DOHH2 (cell line): Measurements from ENCODE around the gene GP2.

Experiments used
- H3F3A ChIP-seq: fragments of 200-600 bp; sonication (generic), shearing (Covaris generic); 2 replicates; pipeline ENCODE4 v1.6.0; 2016; ENCODE audit warnings: antibody characterized with exemption, mild to moderate bottlenecking; ENCODE audit not compliant: control insufficient read depth, insufficient read depth
- H3K27ac ChIP-seq: fragments of 200-600 bp; sonication (generic); 2 replicates; pipeline ENCODE4 v1.5.1; 2014; ENCODE audit warnings: low read depth, mild to moderate bottlenecking, low read length, moderate library complexity
- H3K27me3 ChIP-seq: fragments of 200-600 bp; sonication (generic); 2 replicates; pipeline ENCODE4 v1.6.1; 2014; ENCODE audit warnings: mild to moderate bottlenecking, low read length, mixed read lengths; ENCODE audit not compliant: control insufficient read depth
- H3K36me3 ChIP-seq: fragments of 200-600 bp; sonication (generic); 2 replicates; pipeline ENCODE4 v1.6.1; 2014; ENCODE audit warnings: mild to moderate bottlenecking, low read length, moderate library complexity, mixed read lengths; ENCODE audit not compliant: control insufficient read depth
- H3K4me1 ChIP-seq: fragments of 200-600 bp; sonication (generic); 2 replicates; pipeline ENCODE4 v1.6.1; 2014; ENCODE audit warnings: mild to moderate bottlenecking, low read length, mixed read lengths; ENCODE audit not compliant: control insufficient read depth
- H3K4me2 ChIP-seq: fragments of 200-600 bp; sonication (generic); 2 replicates; pipeline ENCODE4 v1.6.0; 2014; ENCODE audit warnings: mild to moderate bottlenecking, low read length, moderate library complexity
- H3K4me3 ChIP-seq: fragments of 200-600 bp; sonication (generic); 2 replicates; pipeline ENCODE4 v1.5.1; 2014; ENCODE audit warnings: mild to moderate bottlenecking, low read length, mixed read lengths
- H3K79me2 ChIP-seq: fragments of 200-600 bp; sonication (generic); 2 replicates; pipeline ENCODE4 v1.6.1; 2014; ENCODE audit warnings: mild to moderate bottlenecking, low read length, mixed read lengths; ENCODE audit not compliant: control insufficient read depth
- H3K9me2 ChIP-seq: fragments of 200-600 bp; sonication (generic); replicated peaks from 2 replicates; pipeline ENCODE4 v1.6.1; 2014; ENCODE audit warnings: mild to moderate bottlenecking, low read length, mixed read lengths; ENCODE audit not compliant: control insufficient read depth
- H3K9me3 ChIP-seq: fragments of 200-600 bp; sonication (generic); 2 replicates; pipeline ENCODE4 v1.6.1; 2014; ENCODE audit warnings: antibody characterized with exemption, low read length, mixed read lengths; ENCODE audit not compliant: control insufficient read depth, insufficient read depth
- H4K20me1 ChIP-seq: fragments of 200-600 bp; sonication (generic); 2 replicates; pipeline ENCODE4 v1.6.0; 2014; ENCODE audit warnings: low read depth, mild to moderate bottlenecking, antibody characterized with exemption, low read length, moderate library complexity; ENCODE audit not compliant: control insufficient read depth, insufficient read depth
- EZH2phosphoT487 ChIP-seq: fragments of 200-600 bp; sonication (generic); IDR thresholded peaks from 2 replicates; pipeline ENCODE4 v1.6.1; 2017; ENCODE audit warnings: borderline replicate concordance, mild to moderate bottlenecking, antibody characterized with exemption, low read length, moderate library complexity, mixed read lengths
- TF ChIP-seq, protein P1 (sequence below): fragments of 200-600 bp; sonication (generic); IDR thresholded peaks from one replicate; pipeline ENCODE4 v1.5.1; 2014; ENCODE audit warnings: antibody characterized with exemption, mild to moderate bottlenecking, low read depth, low read length; ENCODE audit not compliant: poor library complexity, severe bottlenecking

Gene GP2

DNA sequence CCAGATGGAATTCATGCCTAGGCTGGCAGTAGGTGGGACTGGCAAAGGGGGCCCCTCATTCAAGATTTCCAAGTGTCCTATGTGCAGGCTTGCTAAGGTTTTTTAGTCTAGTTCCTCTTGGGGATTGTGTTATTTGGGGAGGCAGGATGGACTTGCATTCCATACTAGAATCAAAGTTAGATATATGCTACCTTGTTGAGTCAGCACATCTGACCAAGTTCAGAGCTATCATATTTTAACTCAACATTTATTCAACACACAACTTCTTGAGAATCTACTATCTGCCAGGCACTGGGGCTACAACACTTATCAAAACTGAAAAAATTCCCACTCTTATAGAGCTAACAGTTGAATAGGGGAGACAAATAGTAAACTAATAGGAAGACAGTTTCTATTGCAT, 6.7 kb downstream of the GP2 start:
- Histone ChIP-seq H3K79me2 (no peaks in the 10 kb centered on the region), H3K4me3 (no peak overlapping the region), H3K4me2 (no peak overlapping the region), H4K20me1 (no peaks in the 10 kb centered on the region), H3K27ac (no peak overlapping the region), H3K9me2 (no peaks in the 10 kb centered on the region), H3K4me1 (no peaks in the 10 kb centered on the region), H3F3A (no peaks in the 10 kb centered on the region), H3K27me3 (no peaks in the 10 kb centered on the region), H3K9me3 (no peaks in the 10 kb centered on the region), H3K36me3 (no peaks in the 10 kb centered on the region)
- TF ChIP-seq, protein P1, sequence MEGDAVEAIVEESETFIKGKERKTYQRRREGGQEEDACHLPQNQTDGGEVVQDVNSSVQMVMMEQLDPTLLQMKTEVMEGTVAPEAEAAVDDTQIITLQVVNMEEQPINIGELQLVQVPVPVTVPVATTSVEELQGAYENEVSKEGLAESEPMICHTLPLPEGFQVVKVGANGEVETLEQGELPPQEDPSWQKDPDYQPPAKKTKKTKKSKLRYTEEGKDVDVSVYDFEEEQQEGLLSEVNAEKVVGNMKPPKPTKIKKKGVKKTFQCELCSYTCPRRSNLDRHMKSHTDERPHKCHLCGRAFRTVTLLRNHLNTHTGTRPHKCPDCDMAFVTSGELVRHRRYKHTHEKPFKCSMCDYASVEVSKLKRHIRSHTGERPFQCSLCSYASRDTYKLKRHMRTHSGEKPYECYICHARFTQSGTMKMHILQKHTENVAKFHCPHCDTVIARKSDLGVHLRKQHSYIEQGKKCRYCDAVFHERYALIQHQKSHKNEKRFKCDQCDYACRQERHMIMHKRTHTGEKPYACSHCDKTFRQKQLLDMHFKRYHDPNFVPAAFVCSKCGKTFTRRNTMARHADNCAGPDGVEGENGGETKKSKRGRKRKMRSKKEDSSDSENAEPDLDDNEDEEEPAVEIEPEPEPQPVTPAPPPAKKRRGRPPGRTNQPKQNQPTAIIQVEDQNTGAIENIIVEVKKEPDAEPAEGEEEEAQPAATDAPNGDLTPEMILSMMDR: no peak
- no peak for TF ChIP-seq EZH2phosphoT487

GRCh38 chr16:20320178-20320577, 7.1 kb downstream of the GP2 start:
- Histone ChIP-seq H4K20me1 (no peaks in the 10 kb centered on the region), H3K9me3 (no peaks in the 10 kb centered on the region), H3K4me2 (no peak overlapping the region), H3K9me2 (no peaks in the 10 kb centered on the region), H3K27me3 (no peaks in the 10 kb centered on the region), H3K79me2 (no peaks in the 10 kb centered on the region), H3K36me3 (no peaks in the 10 kb centered on the region), H3K4me1 (no peaks in the 10 kb centered on the region), H3K27ac (no peak overlapping the region), H3K4me3 (no peak overlapping the region), H3F3A (no peaks in the 10 kb centered on the region)
- no peak for TF ChIP-seq EZH2phosphoT487
- TF ChIP-seq, protein P1: no peak

DNA sequence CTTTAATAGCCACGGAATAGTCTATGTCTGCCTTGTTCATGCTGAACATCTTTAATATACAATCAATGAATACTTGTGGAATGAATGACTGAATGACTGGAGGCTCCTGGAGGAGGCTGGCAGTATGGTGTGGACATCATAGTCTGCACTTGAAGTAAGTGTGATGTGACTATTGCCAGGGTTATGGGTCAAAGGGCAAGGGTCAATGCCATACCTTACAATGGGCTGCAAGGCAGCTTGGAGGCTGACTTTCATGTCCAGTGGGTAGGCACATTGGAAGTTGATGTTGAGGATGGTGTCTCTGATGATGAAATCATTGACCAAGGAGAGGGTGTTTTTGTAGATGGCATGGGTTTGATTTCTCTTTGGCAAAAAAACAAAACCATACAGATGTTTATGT, 7.9 kb downstream of the GP2 start:
- no peak overlapping the region for H3K4me3 ChIP-seq
- no peak for TF ChIP-seq EZH2phosphoT487
- TF ChIP-seq, protein P1: no peak
- H3K4me2 ChIP-seq: no peak overlapping the region
- no peaks in the 10 kb centered on the region for H3K27me3 ChIP-seq
- H3K9me3 ChIP-seq: no peaks in the 10 kb centered on the region
- H3K9me2 ChIP-seq: no peaks in the 10 kb centered on the region
- no peak overlapping the region for H3K27ac ChIP-seq
- H3K4me1 ChIP-seq: no peaks in the 10 kb centered on the region
- H3K36me3 ChIP-seq: no peaks in the 10 kb centered on the region
- H3F3A ChIP-seq: no peaks in the 10 kb centered on the region
- H3K79me2 ChIP-seq: no peaks in the 10 kb centered on the region
- H4K20me1 ChIP-seq: no peaks in the 10 kb centered on the region

DNA sequence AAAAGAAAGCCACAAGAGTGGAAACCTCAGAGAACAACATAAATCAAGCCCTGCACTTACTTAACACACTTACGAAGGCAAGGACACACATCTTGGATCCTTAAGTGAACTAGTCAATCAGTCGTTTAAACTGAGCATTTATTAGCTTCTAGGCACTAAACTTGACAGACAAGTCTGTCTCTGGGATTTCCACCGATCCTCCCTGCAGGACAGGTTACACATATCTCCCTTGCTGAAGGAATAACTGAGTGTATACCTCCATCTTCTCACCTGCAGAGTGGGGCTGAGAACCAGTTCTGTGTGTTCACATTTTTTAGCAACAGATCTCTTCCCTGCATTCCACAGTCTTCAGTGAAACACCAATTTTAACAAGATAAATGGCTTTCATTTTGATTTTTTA, 8.9 kb downstream of the GP2 start:
- no peaks in the 10 kb centered on the region for H4K20me1 ChIP-seq

More for the DNA sequence above, 8.9 kb downstream of the GP2 start:
- TF ChIP-seq EZH2phosphoT487: no peak
- TF ChIP-seq, protein P1: no peak
- H3K36me3 ChIP-seq: no peaks in the 10 kb centered on the region
- no peak overlapping the region for H3K4me3 ChIP-seq
- no peaks in the 10 kb centered on the region for H3K4me1 ChIP-seq
- H3K27me3 ChIP-seq: no peaks in the 10 kb centered on the region
- H3K9me2 ChIP-seq: no peaks in the 10 kb centered on the region
- H3K4me2 ChIP-seq: no peak overlapping the region
- no peaks in the 10 kb centered on the region for H3F3A ChIP-seq
- no peaks in the 10 kb centered on the region for H3K9me3 ChIP-seq
- H3K79me2 ChIP-seq: no peaks in the 10 kb centered on the region
- H3K27ac ChIP-seq: no peak overlapping the region
